Activated CD8-positive, alpha-beta memory T cell treated with anti-CD3 and anti-CD28 coated beads for 24 hours (primary cell): ENCODE measurements around the gene TCN1.
"Not testable (repeated sequence)": the region's sequence is repeated elsewhere in the genome, so short reads cannot be mapped to it uniquely, and the experiment has no call there.

ENCODE experiments used
- DNase-seq: peaks from one replicate; pipeline ENCODE4 v3.0.0-alpha.2; 2020

Gene TCN1

DNA sequence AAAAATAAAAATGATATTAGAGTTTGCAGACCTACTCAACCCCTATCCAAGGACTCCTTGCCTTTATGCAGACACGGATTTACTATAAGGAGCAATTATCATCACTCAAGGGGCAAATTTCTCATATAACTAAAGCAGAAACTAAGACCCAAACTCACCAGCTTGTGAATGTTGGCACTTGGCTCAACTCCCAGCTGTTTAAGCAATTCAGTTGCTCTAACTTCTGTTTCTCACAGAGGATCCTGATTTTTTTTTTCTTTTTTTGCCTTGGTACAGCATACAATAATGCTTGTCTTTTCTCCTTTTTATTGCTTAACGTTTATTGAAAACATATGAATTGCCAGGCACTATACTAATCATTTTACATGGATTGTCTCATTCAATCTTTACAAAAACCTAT lies 11.4 kb downstream of the TCN1 start:
- no peak for DNase-seq

DNA sequence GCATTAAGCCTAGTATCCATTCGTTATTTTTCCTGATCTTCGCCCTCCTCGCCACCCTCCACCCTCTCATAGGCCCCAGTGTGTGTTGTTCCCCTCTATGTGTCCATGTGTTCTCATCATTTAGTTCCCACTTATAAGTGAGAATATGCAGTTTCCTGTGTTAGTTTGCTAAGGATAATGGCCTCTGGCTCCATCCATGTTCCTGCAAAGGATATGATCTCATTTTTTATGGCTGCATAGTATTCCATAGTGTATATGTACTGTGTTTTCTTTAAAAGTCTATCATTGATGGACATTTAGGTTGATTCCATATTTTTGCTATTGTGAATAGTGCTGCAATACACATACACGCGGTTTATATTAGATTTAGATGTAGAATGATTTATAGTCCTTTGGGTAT lies 14.9 kb downstream of the TCN1 start:
- DNase-seq, result not testable (repeated sequence)

DNA sequence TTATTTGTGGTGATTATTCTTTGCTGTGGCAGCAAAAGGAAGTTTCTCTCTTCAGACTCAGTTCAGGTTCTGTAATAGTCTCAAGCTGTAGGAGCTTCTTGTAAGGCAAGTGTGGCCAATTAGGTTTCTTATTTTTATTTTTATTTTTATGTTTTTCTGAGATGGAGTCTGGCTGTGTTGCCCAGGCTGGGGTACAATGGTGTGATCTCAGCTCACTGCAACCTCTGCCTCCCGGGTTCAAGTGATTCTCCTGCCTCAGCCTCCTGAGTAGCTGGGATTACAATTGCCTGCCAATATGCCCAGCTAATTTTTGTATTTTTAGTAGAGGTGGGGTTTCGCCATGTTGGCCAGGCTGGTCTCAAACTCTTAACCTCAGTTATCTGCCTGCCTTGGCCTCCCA lies 16.7 kb downstream of the TCN1 start:
- not testable (repeated sequence) for DNase-seq

- DNase-seq, result no peak
These were observed 17.2 kb downstream of the TCN1 start for GRCh38 chr11:59849129-59849528.

GRCh38 chr11:59848439-59848838 lies 17.8 kb downstream of the TCN1 start:
- DNase-seq, result not testable (repeated sequence)

GRCh38 chr11:59847626-59848025 lies 18.7 kb downstream of the TCN1 start:
- DNase-seq, result no peak

DNA sequence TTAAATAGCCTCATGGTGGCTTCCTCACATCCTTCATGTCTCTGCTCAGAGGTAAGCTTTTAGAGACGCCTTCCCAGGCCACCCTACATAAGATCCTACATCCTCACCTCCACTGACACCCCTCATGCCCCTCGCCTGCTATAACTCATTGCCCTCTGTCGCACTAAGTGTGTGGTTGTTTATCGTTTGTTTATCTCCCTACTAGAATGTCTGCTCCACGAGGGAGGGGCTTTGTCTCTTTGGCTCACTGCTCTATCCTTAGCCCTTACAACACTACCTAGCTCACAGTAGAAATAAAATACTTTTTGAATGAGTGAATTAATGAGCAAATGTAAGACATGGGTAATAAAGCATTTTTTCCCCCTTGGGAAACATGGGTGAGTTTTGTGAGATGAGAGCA lies 19.7 kb downstream of the TCN1 start:
- DNase-seq, result no peak

- DNase-seq, result no peak
These were observed 20.9 kb downstream of the TCN1 start, which contains the start of gene CBLIF for GRCh38 chr11:59845399-59845798. Gene CBLIF (minus strand): TSS chr11:59845499. CDS start chr11:59845453, 46 bp downstream.

GRCh38 chr11:59842316-59842715 lies 24.0 kb downstream of the TCN1 start:
- DNase-seq, result no peak

- no peak for DNase-seq
These were observed 24.8 kb downstream of the TCN1 start for GRCh38 chr11:59841514-59841913.

DNA sequence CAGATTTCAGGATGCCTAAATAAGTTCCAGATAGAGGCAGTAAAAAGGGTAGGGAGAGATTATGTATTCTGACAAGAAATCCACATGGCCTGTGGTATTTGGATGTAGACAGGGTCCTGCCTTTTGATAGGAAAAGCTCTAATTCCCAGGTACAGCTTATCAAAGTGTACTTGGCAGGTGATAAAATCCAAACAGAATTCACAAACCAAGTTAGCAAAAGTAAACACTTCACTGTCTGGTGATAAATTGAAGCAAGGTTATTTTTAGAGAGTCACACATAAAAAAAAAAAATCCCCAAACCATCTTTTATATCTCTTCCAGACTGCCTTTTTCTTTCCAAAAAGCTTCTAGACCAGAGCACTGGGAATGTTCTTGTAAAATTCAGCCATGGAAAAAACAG lies 26.7 kb downstream of the TCN1 start:
- DNase-seq, result no peak

- no peak for DNase-seq
These were observed 32.7 kb downstream of the TCN1 start for GRCh38 chr11:59833602-59834001.

DNA sequence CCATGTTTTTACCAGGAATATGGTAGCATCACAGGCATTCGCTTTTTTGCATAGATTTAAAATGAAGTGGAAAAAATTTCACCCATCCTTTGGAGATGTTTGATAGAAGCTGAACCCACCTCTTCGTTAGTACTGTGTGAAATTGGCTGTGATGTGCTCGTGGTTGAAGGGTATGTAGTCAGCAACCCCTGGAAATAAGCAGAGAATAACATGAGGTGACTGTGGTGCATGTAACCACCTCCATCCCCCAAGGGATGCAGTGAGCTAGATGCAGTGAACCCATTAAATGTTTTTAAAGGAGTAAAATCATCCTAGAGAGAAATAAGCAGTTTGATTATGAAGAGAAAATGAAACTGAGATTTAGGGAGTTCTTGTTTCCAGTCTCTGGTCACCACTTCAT lies 36.9 kb downstream of the TCN1 start:
- no peak for DNase-seq

DNA sequence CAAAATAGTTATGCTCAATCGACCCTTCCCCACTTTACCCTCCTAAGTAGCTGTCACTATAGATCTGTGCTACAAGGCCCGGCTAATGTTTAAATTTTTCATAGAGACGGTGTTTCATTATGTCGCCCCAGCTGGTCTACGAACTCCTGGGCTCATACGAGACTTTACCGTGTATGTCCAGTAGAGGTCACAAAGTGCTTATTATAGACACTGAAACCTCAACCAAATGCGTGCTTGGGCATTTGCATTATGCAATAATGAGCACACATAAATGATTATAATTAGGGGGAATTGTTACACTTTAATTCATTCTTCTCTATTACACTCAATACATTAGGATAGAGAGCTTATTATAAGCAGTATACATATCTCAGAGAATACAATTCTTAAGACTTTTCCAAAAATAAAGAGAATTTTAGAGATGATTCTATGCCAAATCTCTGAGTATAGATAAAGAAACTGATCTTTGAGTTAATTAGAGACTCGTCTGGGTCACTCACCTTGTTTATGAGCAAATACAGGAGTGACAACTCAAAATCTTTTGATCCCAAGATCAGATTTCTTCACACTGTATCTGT lies 43.2 kb downstream of the TCN1 start:
- DNase-seq, result no peak

- no peak for DNase-seq
These were observed 47.7 kb downstream of the TCN1 start for GRCh38 chr11:59818572-59818971.

- DNase-seq, result not testable (repeated sequence)
These were observed 49.9 kb downstream of the TCN1 start for GRCh38 chr11:59816434-59816833.

DNA sequence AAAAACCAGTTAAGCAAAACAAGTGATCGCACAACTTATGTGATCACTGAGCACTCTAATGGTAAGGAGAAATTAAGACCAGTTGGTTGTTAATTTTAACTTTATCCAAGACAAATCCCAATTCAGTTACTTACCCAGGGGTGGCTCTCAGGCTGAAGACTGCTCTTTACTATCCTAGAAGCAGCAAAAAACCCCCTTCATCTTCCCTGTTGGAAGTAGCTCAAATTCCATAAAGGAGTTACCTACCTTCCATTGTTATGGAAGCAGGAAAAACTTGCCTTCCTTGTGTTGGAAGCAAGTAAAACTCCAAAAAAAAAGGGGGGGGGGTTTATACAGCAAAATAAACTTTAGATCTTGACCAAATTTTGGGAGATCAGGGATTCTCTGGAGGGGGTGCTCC lies 50.5 kb downstream of the TCN1 start:
- DNase-seq, result no peak

- no peak for DNase-seq
These were observed 52.3 kb downstream of the TCN1 start for GRCh38 chr11:59814021-59814420.

GRCh38 chr11:59813364-59813763 lies 52.9 kb downstream of the TCN1 start:
- DNase-seq, result no peak

- no peak for DNase-seq
These were observed 54.1 kb downstream of the TCN1 start for GRCh38 chr11:59812220-59812619.

DNA sequence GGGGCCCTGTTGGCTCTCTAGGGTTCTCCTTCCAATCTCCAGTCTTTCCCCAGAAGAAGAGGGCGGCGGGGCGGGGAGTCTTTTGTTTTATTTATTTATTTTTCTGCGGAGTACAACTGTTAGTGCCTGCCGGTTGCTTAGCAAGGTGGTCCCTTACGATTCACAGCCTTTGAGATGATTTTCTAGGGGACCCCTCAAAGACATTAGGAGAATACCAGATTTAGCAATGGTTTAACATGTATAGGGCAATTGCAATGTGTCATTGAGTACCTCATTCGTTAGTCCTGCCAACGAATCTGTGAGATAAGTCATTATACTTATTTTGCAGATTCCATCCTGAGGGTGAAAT lies 55.4 kb downstream of the TCN1 start:
- no peak for DNase-seq

- peak; percentile 97 for DNase-seq
These were observed 55.9 kb downstream of the TCN1 start, which contains the start of gene MRPL16 for GRCh38 chr11:59810189-59810910. Gene MRPL16 (minus strand): TSS chr11:59810778. CDS start chr11:59810658, 120 bp downstream.

DNA sequence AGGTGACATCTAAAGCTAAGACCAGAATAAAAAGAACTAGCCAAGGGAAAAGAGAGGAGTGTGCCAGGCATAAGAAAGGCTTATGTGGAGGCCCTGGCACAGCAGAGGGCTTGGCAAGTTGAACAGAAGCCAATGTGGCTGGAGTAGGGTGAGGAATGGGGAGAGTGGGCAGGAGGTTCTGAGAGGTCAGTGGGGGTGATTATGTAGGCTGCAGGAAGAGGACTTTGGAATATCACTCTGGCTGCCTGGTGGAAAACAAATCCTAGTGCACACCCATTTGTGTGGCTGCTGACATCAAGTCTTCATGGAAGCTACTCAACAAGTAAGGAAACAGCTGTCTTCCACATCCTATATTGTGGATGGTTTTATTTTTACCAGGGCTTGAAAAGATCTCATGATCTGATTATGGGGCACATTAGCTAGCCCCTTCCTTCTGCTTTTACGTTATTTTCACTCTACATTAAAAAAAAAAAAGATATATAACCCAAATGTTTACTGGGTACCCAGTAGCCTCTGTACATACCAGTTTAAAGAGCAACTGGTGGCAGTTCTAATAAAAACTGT lies 59.2 kb downstream of the TCN1 start:
- no peak for DNase-seq

DNA sequence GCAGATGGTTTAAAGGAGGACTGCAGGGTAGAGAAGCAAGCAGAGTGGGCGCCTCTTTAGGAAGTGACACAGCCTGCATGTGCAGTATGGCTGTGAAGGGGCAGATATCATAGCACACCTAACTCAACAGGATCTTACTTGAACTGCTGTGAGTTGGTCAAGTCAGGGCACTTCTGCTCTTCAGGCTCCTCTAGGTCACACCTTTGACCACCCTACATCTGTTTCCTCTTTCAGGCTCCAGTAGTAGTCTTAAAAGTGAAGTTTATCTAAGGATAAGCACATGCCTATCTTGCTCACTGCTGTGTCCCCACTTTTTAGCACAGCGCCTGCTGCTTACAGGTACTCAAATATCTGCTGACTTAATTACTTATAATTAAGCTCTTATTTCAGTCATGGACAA lies 62.2 kb downstream of the TCN1 start:
- DNase-seq, result no peak
